Osteoblast (primary cell): ENCODE results near the gene MRPL19. TPM values are rescaled to one million over a fixed set of nuclear protein-coding genes. Genes with fewer than 3 reads are reported as not detected.
A peak's percentile ranks its signal among the peaks of the same experiment; 100 is the strongest.

ENCODE experiments used
- DNase-seq: peaks from one replicate; pipeline ENCODE4 v3.0.0; 2011; ENCODE audit warnings: low spot score, mixed read lengths; ENCODE audit not compliant: insufficient read length; ENCODE audit errors: missing footprints
- H2AFZ ChIP-seq: 2 replicates; pipeline ENCODE4 v1.6.0; 2011; ENCODE audit warnings: mild to moderate bottlenecking, low read length
- H3K27ac ChIP-seq: 2 replicates; pipeline ENCODE4 v1.5.1; 2011; ENCODE audit warnings: mild to moderate bottlenecking, low read depth, low read length, moderate library complexity
- H3K27me3 ChIP-seq: 2 replicates; pipeline ENCODE4 v1.6.0; 2012; ENCODE audit warnings: mild to moderate bottlenecking, control low read depth, inconsistent platforms, low read length, moderate library complexity; ENCODE audit not compliant: insufficient read depth
- H3K36me3 ChIP-seq: 2 replicates; pipeline ENCODE4 v1.5.1; 2011; ENCODE audit warnings: mild to moderate bottlenecking, low read length, control low read depth, moderate library complexity; ENCODE audit not compliant: insufficient read depth
- H3K4me1 ChIP-seq: 2 replicates; pipeline ENCODE4 v1.5.1; 2011; ENCODE audit warnings: mild to moderate bottlenecking, low read length, control low read depth, moderate library complexity; ENCODE audit not compliant: insufficient read depth
- H3K4me2 ChIP-seq: 2 replicates; pipeline ENCODE4 v1.6.0; 2011; ENCODE audit warnings: mild to moderate bottlenecking, low read length; ENCODE audit not compliant: insufficient read depth
- H3K4me3 ChIP-seq: fragments of 200-600 bp; sonication (generic); 3 replicates; pipeline ENCODE4 v1.5.1; 2012; ENCODE audit warnings: mild to moderate bottlenecking, low read length, inconsistent platforms; ENCODE audit not compliant: insufficient read depth
- H3K79me2 ChIP-seq: 2 replicates; pipeline ENCODE4 v1.6.0; 2012; ENCODE audit warnings: mild to moderate bottlenecking, low read length, control low read depth, inconsistent platforms; ENCODE audit not compliant: insufficient read depth
- H3K9me3 ChIP-seq: 2 replicates; pipeline ENCODE4 v1.5.1; 2011; ENCODE audit warnings: low read depth, low read length, control low read depth
- H4K20me1 ChIP-seq: 2 replicates; pipeline ENCODE4 v1.6.0; 2012; ENCODE audit warnings: mild to moderate bottlenecking, low read length, control low read depth; ENCODE audit not compliant: insufficient read depth
- total RNA-seq: library from RNA; depleted of rRNA; stranded (reverse); fragments of >200 nt; gene quantifications from 2 replicates; pipeline ENCODE4 v1.2.3, GENCODE V29; 2012
- TF ChIP-seq, protein P1 (sequence below): IDR thresholded peaks from 2 replicates; pipeline ENCODE4 v1.5.1; 2011; ENCODE audit warnings: mild to moderate bottlenecking, low read depth, low read length, moderate library complexity; ENCODE audit errors: extremely low read depth

MRPL19 gene
- total RNA-seq, 1 donor = 35.8 TPM

DNA sequence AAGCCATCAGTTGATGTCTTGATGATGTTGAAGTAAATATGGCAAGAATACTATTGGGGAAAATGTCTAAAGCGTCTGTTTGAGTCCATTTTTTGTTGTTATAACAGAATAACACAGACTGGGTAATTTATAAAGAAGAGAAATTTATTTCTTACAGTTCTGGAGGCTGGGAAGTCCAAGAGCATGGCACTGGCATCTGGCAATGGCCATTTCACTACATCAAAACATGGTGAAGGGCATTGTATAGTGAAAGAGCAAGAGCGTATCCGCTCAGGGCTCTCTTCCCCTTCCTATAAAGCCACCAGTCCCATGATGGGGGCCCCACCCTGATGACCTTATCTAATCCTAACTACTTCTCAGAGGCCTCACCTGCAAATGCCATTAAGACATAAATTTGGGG is 29.6 kb upstream of the MRPL19 start:
- Histone ChIP-seq H2AFZ (no peak overlapping the region), H3K36me3 (no peaks in the 10 kb centered on the region), H3K4me1 (peaks cover 15% of the 10 kb centered on the region), H3K9me3 (no peaks in the 10 kb centered on the region), H3K79me2 (no peaks in the 10 kb centered on the region), H3K27ac (no peak overlapping the region), H3K4me2 (no peak overlapping the region), H3K27me3 (no peaks in the 10 kb centered on the region), H4K20me1 (no peaks in the 10 kb centered on the region), H3K4me3 (no peak overlapping the region)
- DNase-seq = no peak
- TF ChIP-seq, protein P1, sequence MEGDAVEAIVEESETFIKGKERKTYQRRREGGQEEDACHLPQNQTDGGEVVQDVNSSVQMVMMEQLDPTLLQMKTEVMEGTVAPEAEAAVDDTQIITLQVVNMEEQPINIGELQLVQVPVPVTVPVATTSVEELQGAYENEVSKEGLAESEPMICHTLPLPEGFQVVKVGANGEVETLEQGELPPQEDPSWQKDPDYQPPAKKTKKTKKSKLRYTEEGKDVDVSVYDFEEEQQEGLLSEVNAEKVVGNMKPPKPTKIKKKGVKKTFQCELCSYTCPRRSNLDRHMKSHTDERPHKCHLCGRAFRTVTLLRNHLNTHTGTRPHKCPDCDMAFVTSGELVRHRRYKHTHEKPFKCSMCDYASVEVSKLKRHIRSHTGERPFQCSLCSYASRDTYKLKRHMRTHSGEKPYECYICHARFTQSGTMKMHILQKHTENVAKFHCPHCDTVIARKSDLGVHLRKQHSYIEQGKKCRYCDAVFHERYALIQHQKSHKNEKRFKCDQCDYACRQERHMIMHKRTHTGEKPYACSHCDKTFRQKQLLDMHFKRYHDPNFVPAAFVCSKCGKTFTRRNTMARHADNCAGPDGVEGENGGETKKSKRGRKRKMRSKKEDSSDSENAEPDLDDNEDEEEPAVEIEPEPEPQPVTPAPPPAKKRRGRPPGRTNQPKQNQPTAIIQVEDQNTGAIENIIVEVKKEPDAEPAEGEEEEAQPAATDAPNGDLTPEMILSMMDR = no peak

- Histone ChIP-seq H4K20me1 (no peaks in the 10 kb centered on the region), H3K27ac (peak overlapping the region; percentile 31), H3K4me3 (no peak overlapping the region), H3K36me3 (no peaks in the 10 kb centered on the region), H3K9me3 (no peaks in the 10 kb centered on the region), H3K79me2 (no peaks in the 10 kb centered on the region), H3K27me3 (no peaks in the 10 kb centered on the region), H3K4me1 (peaks cover 22% of the 10 kb centered on the region), H2AFZ (no peak overlapping the region), H3K4me2 (peak overlapping the region; percentile 40)
- TF ChIP-seq, protein P1 = no peak
- DNase-seq = no peak
Measured at GRCh38 chr2:75619956-75620740, 26.4 kb upstream of the MRPL19 start.

GRCh38 chr2:75621228-75621627 is 25.4 kb upstream of the MRPL19 start:
- no peaks in the 10 kb centered on the region for H4K20me1 ChIP-seq
- DNase-seq = no peak
- H3K4me1 ChIP-seq = peaks cover 22% of the 10 kb centered on the region
- H3K9me3 ChIP-seq = no peaks in the 10 kb centered on the region
- H3K36me3 ChIP-seq = no peaks in the 10 kb centered on the region
- H3K4me3 ChIP-seq = no peak overlapping the region
- no peak overlapping the region for H3K27ac ChIP-seq
- no peak overlapping the region for H2AFZ ChIP-seq
- TF ChIP-seq, protein P1 = no peak
- no peaks in the 10 kb centered on the region for H3K79me2 ChIP-seq
- no peaks in the 10 kb centered on the region for H3K27me3 ChIP-seq
- H3K4me2 ChIP-seq = no peak overlapping the region

- Histone ChIP-seq H3K4me2 (no peak overlapping the region), H3K9me3 (no peaks in the 10 kb centered on the region), H3K79me2 (no peaks in the 10 kb centered on the region), H3K4me3 (no peak overlapping the region), H2AFZ (peak overlapping the region; percentile 25), H3K36me3 (no peaks in the 10 kb centered on the region), H4K20me1 (no peaks in the 10 kb centered on the region), H3K27ac (no peak overlapping the region), H3K27me3 (peaks cover 4% of the 10 kb centered on the region), H3K4me1 (peaks cover 22% of the 10 kb centered on the region)
- TF ChIP-seq, protein P1 = no peak
- no peak for DNase-seq
Measured at GRCh38 chr2:75622500-75622899, 24.1 kb upstream of the MRPL19 start.
